Upper lobe of right lung (tissue), 1 donor: Measurements from ENCODE around the gene AQP12B. TPM values are rescaled to one million over a fixed set of nuclear protein-coding genes. Genes with fewer than 3 reads are reported as not detected.

Experiments
- ATAC-seq: fragments of 200-7000 bp; cut with Tn5 transposase; one replicate; pipeline ENCODE4 v1.9.1; 2020; ENCODE audit warnings: mild to moderate bottlenecking, moderate library complexity
- DNase-seq: peaks from one replicate; pipeline ENCODE4 v3.0.0-alpha.2; 2020
- H3K27ac ChIP-seq: fragments of 200-600 bp; one replicate; pipeline ENCODE4 v1.8.0; 2022
- H3K27me3 ChIP-seq: fragments of 200-600 bp; one replicate; pipeline ENCODE4 v1.8.0; 2022; ENCODE audit warnings: mild to moderate bottlenecking
- H3K36me3 ChIP-seq: fragments of 200-600 bp; one replicate; pipeline ENCODE4 v1.8.0; 2022
- H3K4me1 ChIP-seq: fragments of 200-600 bp; one replicate; pipeline ENCODE4 v1.8.0; 2022
- H3K4me3 ChIP-seq: fragments of 200-600 bp; one replicate; pipeline ENCODE4 v1.8.0; 2022; ENCODE audit warnings: mild to moderate bottlenecking
- H3K9me3 ChIP-seq: fragments of 200-600 bp; one replicate; pipeline ENCODE4 v1.8.0; 2022
- CTCF ChIP-seq: fragments of 200-600 bp; IDR thresholded peaks from one replicate; pipeline ENCODE4 v1.8.0; 2022; ENCODE audit warnings: antibody characterized with exemption
- intact Hi-C: fragments of 100-400 bp; cut with DNase I; formaldehyde crosslinking; loops from one replicate; pipeline ENCODE4 v1.11.0; 2022
- total RNA-seq: library from RNA; stranded (reverse); fragmentation: NEBNext Ultra II Directional; extraction: Animal tissue kit (Norgen Biotek cat#: 25700); gene quantifications from one replicate; pipeline ENCODE4 v1.2.1, GENCODE V29; 2021
- donor health status: DM: no; HTN: yes; CAD: no; lungs with severe emphysema.

Gene AQP12B
- total RNA-seq, 1 donor from 2014 or later: not detected

GRCh38 chr2:240644859-240645301 lies 37.8 kb downstream of the AQP12B start:
- no peaks in the 10 kb centered on the region for H3K4me1 ChIP-seq
- no peaks in the 10 kb centered on the region for H3K36me3 ChIP-seq
- H3K27ac ChIP-seq: no peak overlapping the region
- H3K27me3 ChIP-seq: peaks cover 29% of the 10 kb centered on the region
- no peaks in the 10 kb centered on the region for H3K9me3 ChIP-seq
- intact Hi-C loops: no loop called here
- ATAC-seq (no peak), DNase-seq (peak; percentile 38)
- no peak for TF ChIP-seq CTCF
- H3K4me3 ChIP-seq: no peak overlapping the region

- H3K27me3 ChIP-seq: peaks cover 29% of the 10 kb centered on the region
- peak; percentile 49 for DNase-seq
- no peak for ATAC-seq
Observed at GRCh38 chr2:240644171-240644651, 38.5 kb downstream of the AQP12B start.

GRCh38 chr2:240643811-240644150 lies 38.9 kb downstream of the AQP12B start:
- Histone ChIP-seq H3K4me3 (no peak overlapping the region), H3K4me1 (no peaks in the 10 kb centered on the region), H3K27me3 (peaks cover 26% of the 10 kb centered on the region), H3K9me3 (no peaks in the 10 kb centered on the region), H3K36me3 (no peaks in the 10 kb centered on the region), H3K27ac (no peak overlapping the region)
- TF ChIP-seq CTCF: no peak
- ATAC-seq (no peak), DNase-seq (peak; percentile 35)
- intact Hi-C loops: no loop called here

More at GRCh38 chr2:240644171-240644651, 38.5 kb downstream of the AQP12B start:
- H3K9me3 ChIP-seq: no peaks in the 10 kb centered on the region
- no peaks in the 10 kb centered on the region for H3K4me1 ChIP-seq
- intact Hi-C loops: no loop called here
- H3K36me3 ChIP-seq: no peaks in the 10 kb centered on the region
- no peak overlapping the region for H3K4me3 ChIP-seq
- TF ChIP-seq CTCF: no peak
- no peak overlapping the region for H3K27ac ChIP-seq

- Histone ChIP-seq H3K4me1 (no peaks in the 10 kb centered on the region), H3K9me3 (no peaks in the 10 kb centered on the region), H3K27me3 (peaks cover 20% of the 10 kb centered on the region), H3K4me3 (no peak overlapping the region), H3K36me3 (no peaks in the 10 kb centered on the region), H3K27ac (no peak overlapping the region)
- DNase-seq (peak; percentile 57), ATAC-seq (no peak)
- intact Hi-C loops: no loop called here
- no peak for TF ChIP-seq CTCF
Observed at GRCh38 chr2:240643093-240643810, 39.4 kb downstream of the AQP12B start.

GRCh38 chr2:240642806-240643092 lies 39.9 kb downstream of the AQP12B start:
- no peaks in the 10 kb centered on the region for H3K36me3 ChIP-seq
- H3K9me3 ChIP-seq: no peaks in the 10 kb centered on the region
- ATAC-seq: no peak
- no peak overlapping the region for H3K27ac ChIP-seq
- intact Hi-C loops: no loop called here
- H3K4me1 ChIP-seq: no peaks in the 10 kb centered on the region
- TF ChIP-seq CTCF: no peak
- H3K27me3 ChIP-seq: peaks cover 20% of the 10 kb centered on the region
- peak; percentile 37 for DNase-seq
- H3K4me3 ChIP-seq: no peak overlapping the region
